Astrocyte of the spinal cord (primary cell): ENCODE results near the gene ELOVL2.

Source experiments
- DNase-seq: peaks from one replicate; pipeline ENCODE4 v3.0.0; 2011; ENCODE audit warnings: low read depth, low spot score
- H3K4me3 ChIP-seq: 2 replicates; pipeline ENCODE4 v1.5.1; 2011; ENCODE audit warnings: low read depth, mild to moderate bottlenecking, low read length, moderate library complexity
- CTCF ChIP-seq: IDR thresholded peaks from 2 replicates; pipeline ENCODE4 v1.5.1; 2012; ENCODE audit warnings: low read depth, mild to moderate bottlenecking, low read length, inconsistent platforms
- in situ Hi-C: cut with HindIII; loops from 2 replicates; pipeline ENCODE4 v1.10.0; 2017; ENCODE audit warnings: low sequenced_read_pairs

The ELOVL2 gene

GRCh38 chr6:11067348-11067747 is 23.2 kb upstream of the ELOVL2 start:
- in situ Hi-C loops, result no loop called here
- no peak overlapping the region for H3K4me3 ChIP-seq
- no peak for DNase-seq
- TF ChIP-seq CTCF, result no peak

GRCh38 chr6:11066505-11067347 is 22.6 kb upstream of the ELOVL2 start:
- no peak for DNase-seq
- no peak overlapping the region for H3K4me3 ChIP-seq
- in situ Hi-C loops, result no loop called here
- TF ChIP-seq CTCF, result no peak

GRCh38 chr6:11065436-11066202 is 21.5 kb upstream of the ELOVL2 start:
- TF ChIP-seq CTCF, result no peak
- in situ Hi-C loops, result no loop called here
- DNase-seq, result no peak
- no peak overlapping the region for H3K4me3 ChIP-seq

DNA sequence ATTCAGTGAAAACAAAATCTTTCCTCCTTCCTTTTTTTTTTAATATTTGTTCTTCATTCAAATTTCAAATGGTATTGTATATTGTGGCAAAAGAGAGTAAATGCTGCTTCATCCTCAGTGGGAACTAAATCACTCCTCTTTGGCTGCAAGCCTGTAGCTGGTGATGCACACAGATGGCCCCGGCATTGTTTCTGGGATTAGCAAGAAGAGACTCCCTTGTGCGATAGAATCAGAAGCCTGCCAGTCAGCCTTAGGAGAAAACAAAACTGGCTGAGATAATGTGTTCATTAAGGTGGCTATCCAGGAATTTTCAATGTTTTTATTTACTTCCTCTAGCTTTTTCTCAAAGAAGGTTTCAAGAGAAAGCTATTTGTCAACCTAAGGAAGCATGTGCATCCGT is 20.7 kb upstream of the ELOVL2 start:
- no peak for TF ChIP-seq CTCF
- H3K4me3 ChIP-seq, result no peak overlapping the region
- in situ Hi-C loops, result no loop called here
- DNase-seq, result no peak

DNA sequence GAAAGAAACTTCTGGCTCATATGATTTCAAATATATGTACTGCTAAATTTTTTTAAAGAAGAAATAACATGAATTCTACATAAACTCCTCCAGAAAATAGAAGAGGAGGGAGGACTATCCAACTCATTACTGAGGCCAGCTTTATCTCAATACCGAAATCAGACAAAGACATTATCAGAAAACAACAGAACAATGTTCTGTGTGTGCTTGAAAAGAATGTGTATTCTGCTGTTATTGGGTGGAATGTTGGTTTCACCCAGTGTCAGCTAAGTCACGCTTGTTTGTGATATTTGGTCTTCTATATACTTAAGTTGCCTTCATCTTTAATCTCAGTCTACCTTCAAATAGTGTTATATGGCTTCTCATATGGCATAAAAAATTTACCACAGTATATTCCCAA is 18.6 kb upstream of the ELOVL2 start:
- H3K4me3 ChIP-seq, result no peak overlapping the region
- in situ Hi-C loops, result no loop called here
- no peak for TF ChIP-seq CTCF
- DNase-seq, result no peak

DNA sequence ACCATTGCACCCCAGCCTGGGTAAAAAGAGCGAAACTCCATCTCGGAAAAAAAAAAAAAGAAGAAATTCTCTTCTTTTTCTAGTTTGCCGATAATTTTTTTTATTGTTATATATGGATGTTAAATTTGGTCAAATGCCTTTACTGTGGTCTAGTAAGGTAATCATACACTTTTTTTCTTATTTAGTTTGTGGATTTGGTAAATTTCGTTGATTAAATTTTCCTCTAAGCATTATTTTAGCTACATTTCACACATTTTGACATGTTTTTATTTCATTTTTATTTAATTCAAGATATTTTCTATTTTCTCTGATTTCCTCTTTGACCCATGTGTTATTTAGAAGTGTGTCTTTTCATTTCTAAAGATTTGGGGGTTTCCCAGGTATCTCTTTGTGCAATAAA is 18.0 kb upstream of the ELOVL2 start:
- DNase-seq, result no peak
- in situ Hi-C loops, result no loop called here
- TF ChIP-seq CTCF, result no peak
- no peak overlapping the region for H3K4me3 ChIP-seq
